Fibroblast of the conjunctiva (primary cell): Measurements from ENCODE around the gene LHX2.

Experiments
- DNase-seq: peaks from one replicate; pipeline ENCODE4 v3.0.0-alpha.2; 2010; ENCODE audit warnings: low read depth

Gene LHX2

GRCh38 chr9:123999661-124000060 is 11.9 kb upstream of the LHX2 start:
- DNase-seq, result no peak

DNA sequence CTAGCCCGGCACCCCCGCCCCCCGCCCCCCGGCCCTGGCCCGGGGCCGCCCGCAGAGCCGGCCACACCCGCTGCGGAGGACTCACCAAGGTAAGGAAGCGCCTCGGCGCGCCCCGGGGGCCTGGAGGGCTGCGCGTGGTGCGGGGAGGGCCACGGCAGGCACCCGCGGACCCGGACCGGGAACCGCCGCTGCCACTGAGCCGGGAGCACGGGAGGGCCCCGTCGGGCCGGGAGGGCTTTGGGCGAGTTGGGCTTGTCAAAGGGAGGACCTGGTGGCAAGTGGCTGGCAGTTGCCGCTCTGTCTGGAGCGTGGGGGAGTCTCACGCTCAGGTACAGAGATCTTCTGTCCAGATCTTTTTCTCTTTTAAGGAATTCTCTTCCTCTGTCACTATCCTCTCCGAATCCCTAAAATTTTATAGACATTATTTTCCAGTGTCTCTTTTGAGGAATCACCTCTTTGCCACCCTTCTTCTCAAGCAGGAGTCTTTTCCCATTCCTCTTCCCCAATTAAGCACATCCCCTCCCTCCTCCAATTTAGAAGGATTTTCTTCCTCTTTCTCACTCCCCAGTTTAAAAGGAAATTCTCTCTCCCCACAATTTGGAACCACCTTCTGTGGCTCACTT is 11.3 kb upstream of the LHX2 start:
- no peak for DNase-seq

DNA sequence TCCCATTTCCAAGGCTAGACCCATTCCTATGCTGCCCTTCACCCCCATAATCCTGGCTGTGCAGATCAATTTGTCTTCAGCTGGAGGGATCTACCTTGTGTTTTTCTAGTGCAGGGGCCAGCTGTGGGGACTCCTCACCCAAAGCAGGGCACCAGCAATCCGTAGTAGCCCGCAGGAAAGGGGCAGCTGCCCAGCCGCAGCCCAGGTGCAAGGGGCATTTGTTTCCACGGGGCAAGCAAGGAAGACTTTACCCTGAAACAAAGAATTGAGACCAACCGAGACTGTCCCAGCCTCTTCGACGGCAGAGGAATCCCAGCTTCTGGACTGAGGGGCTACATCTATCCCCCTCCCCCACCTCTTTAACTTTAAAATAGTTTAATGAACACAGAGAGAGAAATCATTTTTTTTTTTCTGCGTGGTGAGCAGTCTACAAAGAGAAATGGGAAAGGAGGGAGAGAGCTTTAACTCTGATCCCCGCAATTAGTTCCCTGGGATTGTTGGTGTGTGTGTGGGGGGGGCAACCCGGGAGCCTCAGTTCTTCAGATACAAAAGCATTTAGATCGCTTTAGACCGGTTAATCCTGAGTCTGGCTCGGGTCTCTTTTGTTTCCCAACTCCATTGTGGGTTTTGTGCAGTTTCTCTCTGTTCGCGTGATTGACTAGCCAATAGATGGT is 10.6 kb upstream of the LHX2 start:
- no peak for DNase-seq

- DNase-seq, result no peak
These were observed 10.1 kb upstream of the LHX2 start for GRCh38 chr9:124001458-124001799.

GRCh38 chr9:124001866-124002525 is 9.6 kb upstream of the LHX2 start:
- no peak for DNase-seq

DNA sequence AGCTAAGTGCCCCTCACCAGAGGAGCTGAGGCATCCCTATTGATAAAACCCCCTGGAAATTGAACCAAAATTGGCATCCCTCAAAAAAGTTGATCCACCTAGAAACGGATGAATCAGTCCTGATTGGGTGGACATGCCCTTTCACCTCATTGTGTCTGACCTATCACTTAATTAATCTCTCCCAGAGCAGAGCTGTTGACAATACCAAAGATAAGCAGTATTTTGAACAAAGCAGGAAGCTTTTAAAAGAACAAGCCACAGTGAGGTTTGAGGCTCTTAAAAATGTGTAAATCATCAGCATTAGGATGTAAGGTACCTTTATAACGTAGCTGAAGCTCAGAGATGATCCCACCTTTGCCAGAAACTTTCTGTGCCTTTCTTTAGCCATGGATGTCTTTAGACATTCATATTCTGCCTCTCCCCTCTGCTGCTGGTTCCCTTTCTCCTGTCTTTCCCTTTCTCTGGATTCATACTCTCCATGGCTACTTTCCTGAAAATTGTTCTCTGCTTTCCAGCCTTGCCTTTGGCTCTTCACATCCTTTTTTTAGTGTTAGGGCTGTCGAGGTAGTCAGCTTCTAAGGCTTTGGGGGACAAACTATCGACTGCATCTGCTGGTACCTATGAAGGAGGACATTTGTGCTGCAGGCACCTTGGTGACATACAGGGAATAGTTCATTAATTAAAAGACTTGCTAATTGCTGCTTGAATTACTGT is 7.8 kb upstream of the LHX2 start:
- no peak for DNase-seq

DNA sequence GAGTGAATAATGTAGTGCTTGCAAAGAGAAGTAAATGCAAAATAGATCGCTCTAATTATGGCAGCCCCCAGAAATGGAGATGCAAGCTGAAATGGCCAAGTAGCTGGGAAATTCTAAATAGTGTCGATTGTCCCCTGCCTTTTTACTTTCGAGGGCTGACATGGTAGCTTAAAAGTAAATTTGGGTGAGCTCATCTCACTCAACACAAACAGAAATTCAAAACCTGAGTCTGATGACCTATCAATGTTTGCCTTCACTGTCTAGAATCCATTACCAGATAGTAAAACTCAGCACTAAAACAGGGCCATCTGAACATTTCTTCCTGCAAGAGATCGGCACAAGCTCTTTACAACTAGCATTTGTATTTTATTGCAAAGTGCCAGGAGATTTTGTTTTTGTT is 7.0 kb upstream of the LHX2 start:
- no peak for DNase-seq

- DNase-seq, result no peak
These were observed 6.4 kb upstream of the LHX2 start for GRCh38 chr9:124005029-124005771.

DNA sequence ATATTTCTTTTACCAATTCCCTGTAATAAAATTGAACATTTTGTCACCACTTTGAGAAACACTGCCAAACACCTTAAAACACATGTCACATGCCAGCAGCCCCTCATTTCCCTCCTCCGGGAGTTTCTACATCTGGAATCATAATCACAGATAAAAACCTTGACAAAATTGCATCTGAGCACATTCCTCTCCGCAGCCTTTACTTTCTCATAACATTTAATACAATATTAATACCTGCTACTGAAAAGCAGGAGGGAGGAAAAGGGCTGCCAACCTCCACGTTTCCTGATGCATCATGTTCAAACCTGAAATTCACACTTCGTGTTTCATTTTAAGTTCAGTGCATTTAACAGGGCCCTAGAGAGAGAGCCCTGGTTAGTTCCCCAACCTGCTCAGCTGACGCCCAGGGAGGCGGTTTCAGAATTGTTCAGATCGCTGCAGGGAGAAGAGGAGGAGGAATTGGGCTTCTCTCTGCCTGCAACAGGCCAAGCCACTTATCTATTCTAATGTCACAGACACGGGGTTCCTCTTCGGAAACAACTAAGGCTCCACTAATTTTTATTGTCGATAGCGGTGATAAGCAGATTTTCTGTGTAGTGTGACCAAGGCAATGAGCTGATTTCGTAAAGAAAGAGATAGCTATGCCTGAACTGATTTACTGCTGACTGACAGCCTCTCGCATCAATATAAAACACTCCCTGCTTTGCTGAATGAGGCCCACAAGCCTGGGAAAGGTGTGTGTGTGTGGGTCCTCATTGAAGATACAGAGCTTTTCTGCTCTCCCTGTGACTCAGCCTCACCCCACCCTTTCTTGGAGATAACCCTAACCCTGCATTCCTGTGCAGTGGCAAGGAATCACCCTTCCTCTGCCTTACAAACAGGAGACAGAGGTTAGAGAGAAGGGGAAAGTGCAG is 4.9 kb upstream of the LHX2 start:
- no peak for DNase-seq

DNA sequence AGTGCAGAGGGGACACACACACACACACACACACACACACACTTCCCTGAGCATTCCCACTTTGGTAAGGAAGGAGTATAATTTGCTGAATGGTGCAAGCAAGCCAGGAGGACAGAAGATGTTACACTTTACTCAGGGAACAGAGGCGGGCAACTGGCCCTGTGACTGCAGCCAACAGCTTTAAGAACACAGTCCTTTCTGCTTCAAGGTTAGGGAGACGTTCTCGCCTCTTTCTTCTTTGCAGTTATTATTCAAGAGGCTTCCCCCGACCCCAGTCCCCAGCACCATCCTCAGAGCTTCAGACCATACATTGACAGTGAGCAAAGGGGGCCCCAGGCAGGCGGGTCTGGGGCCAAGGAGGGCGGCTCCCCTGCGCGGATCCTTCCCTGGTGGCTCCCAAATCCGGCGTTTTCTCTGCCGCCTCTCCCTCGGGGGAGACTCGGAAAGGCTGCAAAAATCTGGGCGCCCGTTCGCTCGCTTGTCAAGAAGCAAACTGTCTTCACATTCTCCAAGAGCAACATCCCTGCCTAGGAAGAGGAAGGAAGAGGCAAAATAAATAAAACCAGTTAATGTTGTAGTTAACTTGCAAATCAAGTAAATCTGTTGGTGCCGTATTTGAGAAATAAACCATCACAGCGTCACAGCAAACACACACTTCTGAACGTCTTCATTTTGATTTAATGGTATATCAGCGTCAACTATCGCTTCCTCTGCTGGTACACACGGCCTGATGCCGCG is 3.8 kb upstream of the LHX2 start:
- DNase-seq, result no peak

DNA sequence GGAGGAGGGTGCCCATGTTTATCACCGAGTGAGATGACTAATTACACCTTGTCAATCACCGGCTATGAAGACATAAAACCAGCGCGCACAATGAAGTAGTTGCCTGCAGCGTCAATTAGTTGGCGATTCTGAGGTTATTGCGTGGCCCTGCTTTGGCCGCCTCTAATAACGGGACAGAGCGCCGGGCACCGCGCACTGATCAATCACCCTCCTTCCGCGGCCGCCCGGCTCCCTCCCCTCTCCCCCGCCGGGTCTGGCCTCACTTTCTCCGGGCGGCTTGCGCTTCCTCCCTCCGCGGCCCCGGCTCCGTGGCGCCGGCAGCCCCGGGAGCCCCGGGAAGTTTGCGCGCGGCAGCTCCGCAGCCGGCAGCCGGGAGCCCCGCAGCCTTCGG is 3.3 kb upstream of the LHX2 start:
- no peak for DNase-seq

- DNase-seq, result no peak
These were observed 2.7 kb upstream of the LHX2 start for GRCh38 chr9:124008694-124009530.

- no peak for DNase-seq
These were observed 1.9 kb upstream of the LHX2 start for GRCh38 chr9:124009531-124010217.

- DNase-seq, result no peak
These were observed 1.3 kb upstream of the LHX2 start for GRCh38 chr9:124010303-124010664.

DNA sequence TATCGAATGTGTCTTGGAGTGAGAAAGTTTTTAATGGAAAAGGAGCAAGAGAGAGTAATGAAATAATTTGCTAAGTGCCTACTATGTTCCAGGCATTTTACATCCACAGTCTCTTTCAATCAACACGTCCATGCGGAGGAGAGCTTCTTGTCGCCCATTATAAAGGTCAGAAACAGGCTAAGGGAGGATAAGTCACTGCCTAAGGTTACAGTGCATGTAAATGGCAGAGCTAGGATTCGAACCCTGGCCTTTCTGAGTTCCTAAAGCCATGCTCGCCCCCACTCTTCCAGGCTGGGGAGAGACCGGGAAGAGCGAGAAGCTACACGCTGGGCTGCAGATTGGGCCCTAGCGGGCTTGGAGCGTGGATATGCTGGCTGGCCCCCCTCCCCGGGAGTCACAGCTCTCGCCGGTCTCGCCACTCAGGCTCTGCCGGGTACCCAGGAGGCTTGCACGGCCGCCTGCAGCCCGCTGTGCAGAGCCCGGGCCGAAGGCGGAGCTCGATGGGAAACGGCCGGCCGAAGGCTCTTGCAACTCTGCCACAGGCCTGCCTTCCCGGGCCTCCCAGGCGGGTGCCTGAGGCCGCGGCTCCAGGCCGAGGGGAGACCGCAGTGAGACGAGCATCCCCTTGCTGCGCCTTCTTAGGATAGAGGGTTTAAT is 775 bp upstream of the LHX2 start:
- DNase-seq, result no peak

- DNase-seq, result no peak
These were observed 1.1 kb downstream of the LHX2 start for GRCh38 chr9:124012368-124013301.
